K562 (cell line): Measurements from ENCODE around the gene PYGM. TPM values are rescaled to one million over a fixed set of nuclear protein-coding genes. Genes with fewer than 3 reads are reported as not detected.
A peak's percentile ranks its signal among the peaks of the same experiment; 100 is the strongest.

ENCODE experiments used
- BRF1 ChIP-seq: IDR thresholded peaks from 3 replicates; pipeline ENCODE4 v1.6.1; 2011; ENCODE audit warnings: borderline replicate concordance, mild to moderate bottlenecking; ENCODE audit not compliant: insufficient read length; ENCODE audit errors: extremely low read depth
- MECOM ChIP-seq: fragments of 250-450 bp; sonication (Bioruptor Pico); IDR thresholded peaks from 2 replicates; pipeline ENCODE4 v1.8.0; 2022; ENCODE audit warnings: inconsistent platforms
- MED1 ChIP-seq: sonication (generic); formaldehyde crosslinking; IDR thresholded peaks from 2 replicates; pipeline ENCODE4 v1.8.1; 2023; ENCODE audit warnings: missing genetic modification reagents, borderline replicate concordance
- SP2 ChIP-seq: IDR thresholded peaks from 2 replicates; pipeline ENCODE4 v1.6.1; 2011; ENCODE audit warnings: mild to moderate bottlenecking, low read depth, low read length, moderate library complexity; ENCODE audit not compliant: poor library complexity, severe bottlenecking; ENCODE audit errors: extremely low read depth
- TAF1 ChIP-seq: IDR thresholded peaks from 2 replicates; pipeline ENCODE4 v1.6.1; 2011; ENCODE audit warnings: mild to moderate bottlenecking, low read length, moderate library complexity; ENCODE audit not compliant: insufficient read depth, control insufficient read depth, severe bottlenecking; ENCODE audit errors: extremely low read depth
- TAF9B ChIP-seq: fragments of 450-650 bp; IDR thresholded peaks from 2 replicates; pipeline ENCODE4 v1.6.1; 2018; ENCODE audit warnings: mild to moderate bottlenecking; ENCODE audit not compliant: partially characterized antibody
- ZBTB17 ChIP-seq: fragments of 450-650 bp; formaldehyde crosslinking; IDR thresholded peaks from 2 replicates; pipeline ENCODE4 v1.4.0; 2020; ENCODE audit warnings: mild to moderate bottlenecking
- ZNF695 ChIP-seq: fragments of 450-650 bp; formaldehyde crosslinking; IDR thresholded peaks from 2 replicates; pipeline ENCODE4 v1.4.0; 2020; ENCODE audit warnings: mild to moderate bottlenecking, moderate library complexity
- polyA plus RNA-seq, 8 experiments: library from polyadenylated mRNA; depleted of rRNA in 4 of 8; stranded (reverse) in 5 of 8; unstranded in 3 of 8; fragments of >200 nt; fragmentation: Nextera tagmentation in 2 of 8; fragmentation: Illumina TruSeq in 1 of 8; extraction: Ambion mirVana in 2 of 8; extraction: Trizol in 1 of 8; gene quantifications; 2 replicates each; pipeline versions ENCODE4 v1.2.1 to v1.2.3, GENCODE V29; 2011 to 2014; ENCODE audit warnings: inconsistent platforms in 1 of 8, missing spikeins in 1 of 8
- total RNA-seq, 7 experiments: library from RNA; depleted of rRNA in 6 of 7; stranded (reverse); fragments of >200 nt in 6 of 7; fragmentation: Illumina TruSeq in 2 of 7; extraction: Trizol in 2 of 7; gene quantifications; 2 replicates each; pipeline versions ENCODE4 v1.2.1 to v1.2.3, GENCODE V29; 2011 to 2021; ENCODE audit warnings: low replicate concordance in 1 of 7
- TF ChIP-seq, protein P1 (sequence below): fragments of 250-450 bp; sonication (Bioruptor Pico); IDR thresholded peaks from 2 replicates; pipeline ENCODE4 v1.8.0; 2022; ENCODE audit warnings: inconsistent platforms
- TF ChIP-seq, protein P2 (sequence below), 2 experiments: IDR thresholded peaks; 2 replicates each; pipeline ENCODE4 v1.6.1; 2011; ENCODE audit warnings: borderline replicate concordance in 1 of 2, control low read depth in 1 of 2, low read depth in 1 of 2, low read length in 1 of 2, mild to moderate bottlenecking in 1 of 2, mixed read lengths in 1 of 2, moderate library complexity in 1 of 2; ENCODE audit not compliant: insufficient read depth in 1 of 2, insufficient read length in 1 of 2, poor library complexity in 1 of 2, severe bottlenecking in 1 of 2; ENCODE audit errors: extremely low read depth in 1 of 2
- TF ChIP-seq, protein P3 (sequence below): sonication (generic); formaldehyde crosslinking; IDR thresholded peaks from 2 replicates; pipeline ENCODE4 v1.4.0; 2020; ENCODE audit warnings: mild to moderate bottlenecking, missing genetic modification reagents
- TF ChIP-seq, protein P4 (sequence below): sonication (generic); formaldehyde crosslinking; IDR thresholded peaks from 2 replicates; pipeline ENCODE4 v1.8.0; 2022; ENCODE audit warnings: mild to moderate bottlenecking, low read depth, missing genetic modification reagents
- TF ChIP-seq, protein P5 (sequence below): sonication (generic); formaldehyde crosslinking; IDR thresholded peaks from 2 replicates; pipeline ENCODE4 v1.8.0; 2023; ENCODE audit warnings: mild to moderate bottlenecking, missing genetic modification reagents

PYGM gene
- total and polyA plus RNA-seq, 9 of the 15 experiments (the other 6 are each of a cell fraction or from before 2014, with no cell fraction given), result 0.07 to 1.5 (median 0.68) TPM

DNA sequence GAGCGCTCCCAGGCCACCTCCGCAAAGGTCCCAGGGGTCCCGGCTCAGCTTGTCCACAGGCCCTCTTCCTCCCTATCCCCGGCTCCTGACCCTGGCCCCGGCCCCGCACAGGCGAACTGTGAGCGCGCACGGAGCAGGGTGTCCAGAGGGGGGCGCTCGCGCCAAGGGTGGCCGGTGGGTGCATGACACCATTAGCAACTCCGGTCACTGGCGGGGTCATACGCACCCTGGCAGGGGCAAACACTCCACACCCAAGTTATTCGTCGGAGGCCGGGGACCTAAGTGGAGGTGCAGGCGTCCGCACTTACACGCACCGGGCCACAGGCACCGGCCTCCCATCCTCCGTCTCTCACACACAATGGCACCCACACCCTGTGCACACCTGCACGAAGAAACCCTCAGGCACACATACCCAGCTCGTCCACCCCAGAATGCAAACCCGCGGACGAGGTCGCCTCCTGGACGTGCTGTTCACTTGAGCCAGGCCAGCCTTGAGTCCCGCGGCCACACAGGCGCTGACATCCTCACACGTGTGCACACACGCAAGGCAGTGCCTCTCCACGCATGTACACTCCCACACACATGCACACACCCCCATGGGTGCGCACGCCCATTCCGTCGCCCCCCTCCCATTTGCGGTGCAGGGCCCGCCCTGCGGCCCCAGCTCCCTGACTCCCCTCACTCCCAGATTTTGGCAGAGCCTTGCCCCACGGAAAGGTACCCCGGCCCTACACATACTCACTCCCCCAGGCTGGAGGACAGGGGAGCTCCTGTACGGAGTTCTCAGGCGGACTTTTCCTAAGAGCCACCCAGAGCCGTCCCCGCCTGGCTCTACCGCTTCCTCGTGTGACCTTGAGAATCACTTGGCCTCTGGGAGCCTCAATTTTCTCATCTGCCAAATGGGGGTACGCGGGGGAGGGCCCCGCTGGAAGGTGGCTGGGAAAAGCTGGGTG, 15.9 kb downstream of the PYGM start, which contains the start of gene RASGRP2 (continued):
- TF ChIP-seq, protein P1, sequence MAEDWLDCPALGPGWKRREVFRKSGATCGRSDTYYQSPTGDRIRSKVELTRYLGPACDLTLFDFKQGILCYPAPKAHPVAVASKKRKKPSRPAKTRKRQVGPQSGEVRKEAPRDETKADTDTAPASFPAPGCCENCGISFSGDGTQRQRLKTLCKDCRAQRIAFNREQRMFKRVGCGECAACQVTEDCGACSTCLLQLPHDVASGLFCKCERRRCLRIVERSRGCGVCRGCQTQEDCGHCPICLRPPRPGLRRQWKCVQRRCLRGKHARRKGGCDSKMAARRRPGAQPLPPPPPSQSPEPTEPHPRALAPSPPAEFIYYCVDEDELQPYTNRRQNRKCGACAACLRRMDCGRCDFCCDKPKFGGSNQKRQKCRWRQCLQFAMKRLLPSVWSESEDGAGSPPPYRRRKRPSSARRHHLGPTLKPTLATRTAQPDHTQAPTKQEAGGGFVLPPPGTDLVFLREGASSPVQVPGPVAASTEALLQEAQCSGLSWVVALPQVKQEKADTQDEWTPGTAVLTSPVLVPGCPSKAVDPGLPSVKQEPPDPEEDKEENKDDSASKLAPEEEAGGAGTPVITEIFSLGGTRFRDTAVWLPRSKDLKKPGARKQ, result no peak
- TF ChIP-seq SP2 (no peak), TAF1 (no peak), BRF1 (no peak), MED1 (CRISPR knock-in tag) (no peak), MECOM (no peak), ZNF695 (CRISPR knock-in tag) (no peak), TAF9B (no peak), ZBTB17 (CRISPR knock-in tag) (peak; percentile 45; the same call in 1 of the 2 replicates)
- TF ChIP-seq, protein P2, sequence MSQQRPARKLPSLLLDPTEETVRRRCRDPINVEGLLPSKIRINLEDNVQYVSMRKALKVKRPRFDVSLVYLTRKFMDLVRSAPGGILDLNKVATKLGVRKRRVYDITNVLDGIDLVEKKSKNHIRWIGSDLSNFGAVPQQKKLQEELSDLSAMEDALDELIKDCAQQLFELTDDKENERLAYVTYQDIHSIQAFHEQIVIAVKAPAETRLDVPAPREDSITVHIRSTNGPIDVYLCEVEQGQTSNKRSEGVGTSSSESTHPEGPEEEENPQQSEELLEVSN (IDR thresholded peaks at IDR 0.05; ENCODE audit: borderline replicate concordance in 1 of 2, extremely low read depth in 1 of 2, insufficient read depth in 1 of 2, insufficient read length in 1 of 2, low read depth in 1 of 2, low read length in 1 of 2, poor library complexity in 1 of 2, severe bottlenecking in 1 of 2), result peak; percentile 9 to 33
- TF ChIP-seq, protein P3, sequence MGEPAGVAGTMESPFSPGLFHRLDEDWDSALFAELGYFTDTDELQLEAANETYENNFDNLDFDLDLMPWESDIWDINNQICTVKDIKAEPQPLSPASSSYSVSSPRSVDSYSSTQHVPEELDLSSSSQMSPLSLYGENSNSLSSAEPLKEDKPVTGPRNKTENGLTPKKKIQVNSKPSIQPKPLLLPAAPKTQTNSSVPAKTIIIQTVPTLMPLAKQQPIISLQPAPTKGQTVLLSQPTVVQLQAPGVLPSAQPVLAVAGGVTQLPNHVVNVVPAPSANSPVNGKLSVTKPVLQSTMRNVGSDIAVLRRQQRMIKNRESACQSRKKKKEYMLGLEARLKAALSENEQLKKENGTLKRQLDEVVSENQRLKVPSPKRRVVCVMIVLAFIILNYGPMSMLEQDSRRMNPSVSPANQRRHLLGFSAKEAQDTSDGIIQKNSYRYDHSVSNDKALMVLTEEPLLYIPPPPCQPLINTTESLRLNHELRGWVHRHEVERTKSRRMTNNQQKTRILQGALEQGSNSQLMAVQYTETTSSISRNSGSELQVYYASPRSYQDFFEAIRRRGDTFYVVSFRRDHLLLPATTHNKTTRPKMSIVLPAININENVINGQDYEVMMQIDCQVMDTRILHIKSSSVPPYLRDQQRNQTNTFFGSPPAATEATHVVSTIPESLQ (CRISPR knock-in tag), result no peak
- TF ChIP-seq, protein P4, sequence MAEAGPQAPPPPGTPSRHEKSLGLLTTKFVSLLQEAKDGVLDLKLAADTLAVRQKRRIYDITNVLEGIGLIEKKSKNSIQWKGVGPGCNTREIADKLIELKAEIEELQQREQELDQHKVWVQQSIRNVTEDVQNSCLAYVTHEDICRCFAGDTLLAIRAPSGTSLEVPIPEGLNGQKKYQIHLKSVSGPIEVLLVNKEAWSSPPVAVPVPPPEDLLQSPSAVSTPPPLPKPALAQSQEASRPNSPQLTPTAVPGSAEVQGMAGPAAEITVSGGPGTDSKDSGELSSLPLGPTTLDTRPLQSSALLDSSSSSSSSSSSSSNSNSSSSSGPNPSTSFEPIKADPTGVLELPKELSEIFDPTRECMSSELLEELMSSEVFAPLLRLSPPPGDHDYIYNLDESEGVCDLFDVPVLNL (CRISPR knock-in tag), result no peak
- TF ChIP-seq, protein P5, sequence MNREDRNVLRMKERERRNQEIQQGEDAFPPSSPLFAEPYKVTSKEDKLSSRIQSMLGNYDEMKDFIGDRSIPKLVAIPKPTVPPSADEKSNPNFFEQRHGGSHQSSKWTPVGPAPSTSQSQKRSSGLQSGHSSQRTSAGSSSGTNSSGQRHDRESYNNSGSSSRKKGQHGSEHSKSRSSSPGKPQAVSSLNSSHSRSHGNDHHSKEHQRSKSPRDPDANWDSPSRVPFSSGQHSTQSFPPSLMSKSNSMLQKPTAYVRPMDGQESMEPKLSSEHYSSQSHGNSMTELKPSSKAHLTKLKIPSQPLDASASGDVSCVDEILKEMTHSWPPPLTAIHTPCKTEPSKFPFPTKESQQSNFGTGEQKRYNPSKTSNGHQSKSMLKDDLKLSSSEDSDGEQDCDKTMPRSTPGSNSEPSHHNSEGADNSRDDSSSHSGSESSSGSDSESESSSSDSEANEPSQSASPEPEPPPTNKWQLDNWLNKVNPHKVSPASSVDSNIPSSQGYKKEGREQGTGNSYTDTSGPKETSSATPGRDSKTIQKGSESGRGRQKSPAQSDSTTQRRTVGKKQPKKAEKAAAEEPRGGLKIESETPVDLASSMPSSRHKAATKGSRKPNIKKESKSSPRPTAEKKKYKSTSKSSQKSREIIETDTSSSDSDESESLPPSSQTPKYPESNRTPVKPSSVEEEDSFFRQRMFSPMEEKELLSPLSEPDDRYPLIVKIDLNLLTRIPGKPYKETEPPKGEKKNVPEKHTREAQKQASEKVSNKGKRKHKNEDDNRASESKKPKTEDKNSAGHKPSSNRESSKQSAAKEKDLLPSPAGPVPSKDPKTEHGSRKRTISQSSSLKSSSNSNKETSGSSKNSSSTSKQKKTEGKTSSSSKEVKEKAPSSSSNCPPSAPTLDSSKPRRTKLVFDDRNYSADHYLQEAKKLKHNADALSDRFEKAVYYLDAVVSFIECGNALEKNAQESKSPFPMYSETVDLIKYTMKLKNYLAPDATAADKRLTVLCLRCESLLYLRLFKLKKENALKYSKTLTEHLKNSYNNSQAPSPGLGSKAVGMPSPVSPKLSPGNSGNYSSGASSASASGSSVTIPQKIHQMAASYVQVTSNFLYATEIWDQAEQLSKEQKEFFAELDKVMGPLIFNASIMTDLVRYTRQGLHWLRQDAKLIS (CRISPR knock-in tag), result 0 out of 2 replicates have a peak, but pooled peaks have one; percentile 13
